HG03025 (cell line): ENCODE measurements around the gene MAN1A2.
"Not testable (repeated sequence)": the region's sequence is repeated elsewhere in the genome, so short reads cannot be mapped to it uniquely, and the experiment has no call there.

Source experiments
- ATAC-seq: cut with Tn5 transposase; IDR thresholded peaks from one replicate; pipeline ENCODE4 v1.9.1; 2021; ENCODE audit warnings: mild to moderate bottlenecking, moderate library complexity; ENCODE audit not compliant: unreplicated experiment, low FRiP score

MAN1A2 gene

GRCh38 chr1:117367046-117368025 is at the start of gene MAN1A2:
TSS of gene MAN1A2 (plus strand) at chr1:117367449. CDS start at chr1:117368184, 735 bp downstream.
- ATAC-seq: peak; percentile 65

GRCh38 chr1:117318011-117318410 is 49.2 kb upstream of the MAN1A2 start:
- ATAC-seq: no peak

- ATAC-seq: no peak
These were observed 48.8 kb upstream of the MAN1A2 start for GRCh38 chr1:117318426-117318825.

- no peak for ATAC-seq
These were observed 46.7 kb upstream of the MAN1A2 start for GRCh38 chr1:117320515-117320914.

DNA sequence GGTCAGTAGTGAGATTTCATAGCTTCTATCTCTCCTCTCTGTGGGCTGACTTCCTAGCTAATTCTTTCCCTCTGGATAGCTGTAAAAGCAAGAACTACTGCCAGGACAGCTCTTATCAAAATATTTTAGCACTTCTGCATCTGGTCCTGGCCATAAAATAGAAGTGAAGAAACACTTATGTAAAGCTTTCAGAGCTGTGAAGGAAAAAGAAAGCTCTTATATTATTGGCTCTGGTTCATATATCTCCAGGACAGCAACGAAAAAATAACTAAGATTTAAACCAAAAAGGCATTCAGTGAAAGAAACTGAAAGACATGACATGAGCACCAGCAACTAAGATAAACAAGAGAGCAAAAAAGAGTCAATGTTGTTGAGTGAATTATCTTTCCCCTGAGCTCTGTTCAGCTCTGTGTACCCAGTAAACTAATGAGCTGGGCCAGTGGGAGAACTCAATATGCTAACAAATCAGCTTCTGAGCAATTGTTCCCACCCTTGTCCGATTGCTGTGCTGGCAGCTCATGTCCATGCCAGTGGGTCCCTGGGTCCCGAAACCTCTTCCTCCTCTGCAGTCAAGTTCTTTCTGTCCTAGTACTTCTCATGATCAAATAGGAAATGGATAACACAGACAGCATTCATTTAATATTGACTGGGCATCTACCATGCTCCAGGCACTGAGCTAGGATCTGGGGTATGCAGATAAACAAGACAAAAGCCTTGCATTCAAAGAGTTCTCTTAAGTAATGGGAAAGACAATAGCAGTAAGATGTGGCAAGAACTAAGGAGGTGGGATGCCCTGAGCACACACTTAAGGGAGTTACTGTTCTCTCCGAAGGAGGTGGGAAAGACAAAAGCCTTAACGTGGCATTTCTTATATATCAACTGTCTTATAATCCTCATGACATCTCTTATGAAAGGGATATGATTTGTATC is 45.3 kb upstream of the MAN1A2 start:
- ATAC-seq: no peak

GRCh38 chr1:117324357-117324756 is 42.9 kb upstream of the MAN1A2 start:
- ATAC-seq: no peak

- ATAC-seq: not testable (repeated sequence)
These were observed 41.2 kb upstream of the MAN1A2 start for GRCh38 chr1:117326035-117326434.

GRCh38 chr1:117327011-117327410 is 40.2 kb upstream of the MAN1A2 start:
- ATAC-seq: no peak

DNA sequence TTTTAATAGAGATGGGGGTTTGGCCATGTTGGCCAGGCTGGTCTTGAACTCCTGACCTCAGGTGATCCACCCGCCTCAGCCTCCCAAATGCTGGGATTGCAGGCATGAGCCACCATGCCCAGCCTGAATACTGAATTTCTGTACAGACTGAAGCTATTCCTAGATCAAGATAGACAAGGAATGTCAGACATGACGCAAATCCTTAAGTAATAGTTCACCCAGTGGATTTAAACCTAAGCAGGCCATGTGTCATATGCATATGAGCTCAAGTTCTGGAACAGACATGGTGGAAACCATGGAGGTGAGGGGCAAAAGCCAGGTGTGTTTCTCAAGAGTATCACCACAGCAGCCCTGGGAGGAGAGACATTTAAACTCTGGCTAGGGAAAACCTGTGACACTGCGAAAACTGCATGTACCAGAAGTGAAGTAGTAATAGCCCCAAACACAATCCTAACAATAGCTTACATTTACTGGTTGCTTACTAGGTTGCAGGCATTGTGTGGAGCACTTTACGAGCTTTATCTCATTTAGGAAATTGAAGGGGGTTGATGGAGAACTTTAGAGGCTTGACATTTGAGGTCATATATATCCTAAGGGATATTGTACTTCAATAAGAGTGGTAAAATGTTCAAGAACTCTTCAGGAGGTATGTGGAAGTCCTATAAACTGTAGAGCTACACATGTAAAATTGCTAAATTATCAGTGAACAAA is 31.7 kb upstream of the MAN1A2 start:
- no peak for ATAC-seq

DNA sequence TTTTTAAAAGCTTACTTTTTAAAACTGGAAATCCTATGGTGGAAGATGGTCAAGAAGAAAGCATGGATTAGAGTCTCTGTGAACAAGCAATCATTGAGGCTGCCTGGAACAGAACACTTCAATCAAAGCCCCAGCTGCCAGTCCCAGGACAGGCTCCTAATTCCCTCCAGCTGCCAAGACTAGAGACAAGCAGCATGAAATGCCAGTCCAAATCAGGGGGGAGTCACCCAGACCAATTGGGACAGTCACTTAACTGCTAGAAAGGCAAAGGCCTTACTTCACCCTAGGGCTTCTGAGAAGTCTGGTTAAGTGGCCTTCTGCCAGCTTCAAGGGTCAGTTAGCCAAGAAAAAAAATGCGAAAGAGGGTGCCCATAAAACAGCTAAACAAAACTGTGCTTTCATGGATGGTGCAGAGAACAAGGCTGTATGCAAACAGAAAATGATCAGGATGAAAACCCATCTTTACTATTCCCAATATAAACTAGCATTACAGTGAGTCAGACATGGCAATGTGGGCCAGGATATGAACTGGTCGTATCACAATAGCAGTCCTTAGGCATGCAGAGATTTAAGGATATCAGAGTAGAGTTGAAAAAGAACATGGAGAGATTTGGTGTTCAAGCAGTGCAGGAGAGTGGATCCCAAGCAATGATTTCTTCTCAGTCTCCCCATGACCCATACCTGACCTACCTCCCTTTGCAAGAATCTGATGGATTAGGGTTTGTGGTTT is 31.0 kb upstream of the MAN1A2 start:
- no peak for ATAC-seq

DNA sequence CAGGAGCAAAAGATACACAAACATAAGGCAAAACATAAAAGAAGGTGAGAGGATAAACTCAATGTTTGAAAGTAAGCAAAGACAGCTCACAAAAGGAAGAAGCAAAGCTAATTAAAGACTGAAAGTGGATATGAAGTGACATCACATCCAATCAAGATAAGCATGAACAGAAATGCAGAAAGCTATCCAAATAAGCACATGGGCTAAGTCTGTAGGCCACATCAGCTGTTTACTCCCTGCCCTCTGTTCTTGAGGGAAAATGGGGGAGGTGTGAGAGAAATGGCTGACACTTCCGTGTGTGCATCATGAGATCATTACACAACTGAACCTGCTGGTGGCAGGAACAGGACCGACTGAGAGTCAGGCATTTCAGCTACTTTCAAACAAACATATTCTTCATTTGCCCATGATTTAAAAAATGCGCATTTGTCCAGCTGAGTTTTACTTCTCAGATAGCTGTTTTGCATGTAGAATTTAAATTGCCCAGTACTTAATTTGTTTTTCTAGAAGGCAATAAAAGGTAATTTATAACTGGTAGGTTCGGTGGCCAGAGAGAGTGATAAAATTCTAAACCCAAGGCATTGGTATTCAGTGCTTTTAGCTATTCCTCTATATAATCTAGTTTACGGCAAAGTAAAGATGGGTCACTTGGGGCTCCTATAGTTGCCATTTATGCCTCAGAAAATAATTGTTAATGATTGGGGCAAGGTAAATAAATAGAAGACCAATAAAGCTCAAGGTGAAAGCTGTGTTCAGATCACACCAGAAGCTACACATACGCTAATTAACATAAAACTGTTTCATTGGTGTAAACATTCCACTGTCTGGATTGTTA is 27.2 kb upstream of the MAN1A2 start:
- no peak for ATAC-seq

GRCh38 chr1:117341123-117341522 is 26.1 kb upstream of the MAN1A2 start:
- ATAC-seq: no peak

DNA sequence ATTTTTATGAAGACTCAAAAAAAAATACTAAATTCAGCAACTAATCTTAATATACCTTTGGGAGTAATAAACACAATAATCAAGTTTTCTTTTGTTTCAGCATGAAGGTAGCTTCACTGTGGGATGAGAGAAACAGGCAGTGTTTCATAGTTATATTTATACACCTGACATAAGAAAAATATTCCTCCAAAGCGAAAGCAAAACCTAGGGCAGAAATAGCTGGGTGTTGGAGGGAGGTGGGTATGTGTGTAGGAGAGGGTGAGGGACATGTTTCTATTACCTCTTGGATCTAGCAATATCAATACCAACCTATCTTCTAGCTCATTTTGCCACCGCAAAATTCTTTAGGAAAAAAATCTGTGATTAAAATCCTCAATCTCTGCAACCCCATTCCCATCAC is 24.9 kb upstream of the MAN1A2 start:
- no peak for ATAC-seq

GRCh38 chr1:117346206-117346928 is 20.9 kb upstream of the MAN1A2 start:
- no peak for ATAC-seq

GRCh38 chr1:117347907-117348306 is 19.3 kb upstream of the MAN1A2 start:
- no peak for ATAC-seq

- ATAC-seq: not testable (repeated sequence)
These were observed 14.6 kb upstream of the MAN1A2 start for GRCh38 chr1:117352695-117353094.

- not testable (repeated sequence) for ATAC-seq
These were observed 9.2 kb upstream of the MAN1A2 start for GRCh38 chr1:117357833-117358603.

DNA sequence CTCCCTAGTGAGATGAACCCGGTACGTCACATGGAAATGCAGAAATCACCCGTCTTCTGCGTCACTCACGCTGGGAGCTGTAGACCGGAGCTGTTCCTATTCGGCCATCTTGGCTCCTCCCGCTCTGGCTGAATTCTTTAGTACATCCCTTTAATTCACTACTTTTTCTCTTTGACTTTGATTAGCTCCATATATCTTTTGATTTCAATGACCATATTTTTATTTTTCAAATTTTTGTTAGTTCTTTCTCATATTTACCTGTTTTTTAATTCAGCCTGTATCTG is 8.7 kb upstream of the MAN1A2 start:
- not testable (repeated sequence) for ATAC-seq
